Omental fat pad (tissue), 4 donors: ENCODE results near the gene EDNRA. TPM values are rescaled to one million over a fixed set of nuclear protein-coding genes. Genes with fewer than 3 reads are reported as not detected.

Source experiments
- ATAC-seq: fragments of 150-250 bp; one replicate; pipeline ENCODE4 v1.9.1; 2016; ENCODE audit warnings: mild to moderate bottlenecking, moderate library complexity; ENCODE audit not compliant: low FRiP score
- DNase-seq: peaks from one replicate; pipeline ENCODE4 v3.0.0-alpha.2; 2019; ENCODE audit warnings: low spot score
- total RNA-seq, 4 donors: library from RNA; depleted of rRNA; stranded (reverse); fragments of >200 nt; gene quantifications; one replicate each; pipeline ENCODE4 v1.1.0, GENCODE V29; 2016
- TF ChIP-seq, protein P1 (sequence below), 3 donors: fragments of 450-650 bp; IDR thresholded peaks; one replicate each; pipeline ENCODE4 v1.5.1; 2016 to 2017; ENCODE audit warnings: antibody characterized with exemption in 3 of 3, mild to moderate bottlenecking in 3 of 3, moderate library complexity in 2 of 3

Gene EDNRA
- total RNA-seq, 4 donors from 2014 or later = 3.5 to 10.6 (median 7.0) TPM

DNA sequence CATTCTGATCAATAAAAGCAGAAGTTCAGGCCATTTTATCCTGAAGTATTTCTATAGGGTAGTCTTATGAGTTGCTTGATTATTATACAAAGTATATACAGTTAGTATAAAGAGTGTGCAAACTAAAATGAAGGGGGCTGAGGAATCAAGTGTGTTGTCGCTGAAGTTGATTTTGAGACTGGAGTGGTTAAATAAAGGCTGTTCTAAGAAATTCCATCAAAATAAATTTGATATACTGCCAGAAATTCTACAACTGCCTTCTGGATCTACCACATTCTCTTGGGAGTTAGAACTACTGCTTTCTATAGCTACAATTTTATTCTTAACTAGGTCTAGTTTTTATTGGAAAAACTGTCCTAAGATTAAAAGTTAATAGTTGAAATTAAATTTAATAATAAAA is 12.4 kb downstream of the EDNRA start:
- TF ChIP-seq, protein P1, sequence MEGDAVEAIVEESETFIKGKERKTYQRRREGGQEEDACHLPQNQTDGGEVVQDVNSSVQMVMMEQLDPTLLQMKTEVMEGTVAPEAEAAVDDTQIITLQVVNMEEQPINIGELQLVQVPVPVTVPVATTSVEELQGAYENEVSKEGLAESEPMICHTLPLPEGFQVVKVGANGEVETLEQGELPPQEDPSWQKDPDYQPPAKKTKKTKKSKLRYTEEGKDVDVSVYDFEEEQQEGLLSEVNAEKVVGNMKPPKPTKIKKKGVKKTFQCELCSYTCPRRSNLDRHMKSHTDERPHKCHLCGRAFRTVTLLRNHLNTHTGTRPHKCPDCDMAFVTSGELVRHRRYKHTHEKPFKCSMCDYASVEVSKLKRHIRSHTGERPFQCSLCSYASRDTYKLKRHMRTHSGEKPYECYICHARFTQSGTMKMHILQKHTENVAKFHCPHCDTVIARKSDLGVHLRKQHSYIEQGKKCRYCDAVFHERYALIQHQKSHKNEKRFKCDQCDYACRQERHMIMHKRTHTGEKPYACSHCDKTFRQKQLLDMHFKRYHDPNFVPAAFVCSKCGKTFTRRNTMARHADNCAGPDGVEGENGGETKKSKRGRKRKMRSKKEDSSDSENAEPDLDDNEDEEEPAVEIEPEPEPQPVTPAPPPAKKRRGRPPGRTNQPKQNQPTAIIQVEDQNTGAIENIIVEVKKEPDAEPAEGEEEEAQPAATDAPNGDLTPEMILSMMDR (IDR thresholded peaks at IDR 0.05) = no peak
- no peak for DNase-seq
- no peak for ATAC-seq

- TF ChIP-seq, protein P1 (IDR thresholded peaks at IDR 0.05) = no peak
- no peak for ATAC-seq
- DNase-seq = no peak
These were observed 13.4 kb downstream of the EDNRA start for GRCh38 chr4:147494301-147494700.

DNA sequence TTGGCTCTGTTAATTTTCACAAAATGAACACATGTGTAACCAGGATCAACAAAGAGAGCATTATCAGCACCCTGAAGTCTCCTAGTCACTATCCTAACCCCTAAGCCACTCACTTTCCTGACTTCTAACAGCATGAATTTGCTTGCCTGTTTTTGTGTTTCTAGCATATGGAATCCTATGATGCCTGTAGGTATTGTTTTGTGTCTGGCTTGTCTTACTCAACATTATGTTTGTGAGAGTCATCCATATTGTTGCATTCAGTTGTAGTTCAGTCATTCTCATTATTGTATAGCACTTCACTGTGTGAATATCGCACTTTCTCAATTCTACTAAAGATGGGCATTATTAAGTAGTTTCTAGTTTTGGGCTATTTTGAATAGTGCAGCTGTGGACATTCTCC is 15.6 kb downstream of the EDNRA start:
- TF ChIP-seq, protein P1 (IDR thresholded peaks at IDR 0.05) = no peak
- DNase-seq (no peak), ATAC-seq (no peak)

GRCh38 chr4:147498031-147498660 is 17.2 kb downstream of the EDNRA start:
- TF ChIP-seq, protein P1 (IDR thresholded peaks at IDR 0.05) = no peak
- ATAC-seq (no peak), DNase-seq (no peak)

GRCh38 chr4:147508346-147508745 is 27.4 kb downstream of the EDNRA start:
- DNase-seq (no peak), ATAC-seq (no peak)
- TF ChIP-seq, protein P1 (IDR thresholded peaks at IDR 0.05) = no peak

- DNase-seq (no peak), ATAC-seq (no peak)
- TF ChIP-seq, protein P1 (IDR thresholded peaks at IDR 0.05) = no peak
These were observed 28.5 kb downstream of the EDNRA start for GRCh38 chr4:147509386-147509785.

- TF ChIP-seq, protein P1 (IDR thresholded peaks at IDR 0.05) = no peak
- ATAC-seq (no peak), DNase-seq (no peak)
These were observed 30.2 kb downstream of the EDNRA start for GRCh38 chr4:147510962-147511668.
